ENCODE results near the gene ELFN2. TPM values are rescaled to one million over a fixed set of nuclear protein-coding genes. Genes with fewer than 3 reads are reported as not detected.

Gene ELFN2
- total RNA-seq, 3 donors from 2014 or later, result 0.03 to 0.33 (median 0.05) TPM

GRCh38 chr22:37346505-37346895, 80.8 kb downstream of the ELFN2 start:
- Mint-ChIP-seq H3K4me3 (no peak overlapping the region), H3K4me1 (ENCODE audit: low read depth) (peaks cover 2% of the 10 kb centered on the region), H3K9me3 (no peaks in the 10 kb centered on the region), H3K27me3 (ENCODE audit: low read depth) (peaks cover 5% of the 10 kb centered on the region), H3K36me3 (ENCODE audit: insufficient read depth) (no peaks in the 10 kb centered on the region)
- ATAC-seq (no peak), DNase-seq (no peak)

- ATAC-seq, result no peak
Observed at GRCh38 chr22:37345863-37346504, 81.3 kb downstream of the ELFN2 start.

GRCh38 chr22:37344735-37345449, 82.4 kb downstream of the ELFN2 start:
- DNase-seq (no peak), ATAC-seq (no peak)
- Mint-ChIP-seq H3K9me3 (no peaks in the 10 kb centered on the region), H3K4me3 (no peak overlapping the region), H3K36me3 (ENCODE audit: insufficient read depth) (no peaks in the 10 kb centered on the region), H3K4me1 (ENCODE audit: low read depth) (peaks cover 2% of the 10 kb centered on the region), H3K27me3 (ENCODE audit: low read depth) (peaks cover 5% of the 10 kb centered on the region)

More at GRCh38 chr22:37345863-37346504, 81.3 kb downstream of the ELFN2 start:
- no peaks in the 10 kb centered on the region for H3K9me3 Mint-ChIP-seq
- H3K4me1 Mint-ChIP-seq (ENCODE audit: low read depth), result peaks cover 2% of the 10 kb centered on the region
- DNase-seq, result no peak
- H3K4me3 Mint-ChIP-seq, result no peak overlapping the region
- peaks cover 5% of the 10 kb centered on the region for H3K27me3 Mint-ChIP-seq (ENCODE audit: low read depth)
- no peaks in the 10 kb centered on the region for H3K36me3 Mint-ChIP-seq (ENCODE audit: insufficient read depth)

GRCh38 chr22:37343863-37344734, 83.2 kb downstream of the ELFN2 start:
- Mint-ChIP-seq H3K9me3 (no peaks in the 10 kb centered on the region), H3K4me1 (ENCODE audit: low read depth) (peaks cover 2% of the 10 kb centered on the region), H3K36me3 (ENCODE audit: insufficient read depth) (no peaks in the 10 kb centered on the region), H3K4me3 (no peak overlapping the region), H3K27me3 (ENCODE audit: low read depth) (peaks cover 5% of the 10 kb centered on the region)
- DNase-seq (no peak), ATAC-seq (no peak)

GRCh38 chr22:37343348-37343747, 83.9 kb downstream of the ELFN2 start:
- ATAC-seq (no peak), DNase-seq (no peak)
- Mint-ChIP-seq H3K9me3 (no peaks in the 10 kb centered on the region), H3K4me3 (no peak overlapping the region), H3K36me3 (ENCODE audit: insufficient read depth) (no peaks in the 10 kb centered on the region), H3K4me1 (ENCODE audit: low read depth) (peaks cover 2% of the 10 kb centered on the region), H3K27me3 (ENCODE audit: low read depth) (peaks cover 7% of the 10 kb centered on the region)

GRCh38 chr22:37342065-37342464, 85.2 kb downstream of the ELFN2 start:
- Mint-ChIP-seq H3K4me3 (no peak overlapping the region), H3K9me3 (no peaks in the 10 kb centered on the region), H3K4me1 (ENCODE audit: low read depth) (peaks cover 2% of the 10 kb centered on the region), H3K27me3 (ENCODE audit: low read depth) (peaks cover 14% of the 10 kb centered on the region), H3K36me3 (ENCODE audit: insufficient read depth) (no peaks in the 10 kb centered on the region)
- no peak for DNase-seq
- no peak for ATAC-seq

GRCh38 chr22:37340331-37341262, 86.7 kb downstream of the ELFN2 start:
- Mint-ChIP-seq H3K36me3 (ENCODE audit: insufficient read depth) (no peaks in the 10 kb centered on the region), H3K9me3 (no peaks in the 10 kb centered on the region), H3K27me3 (ENCODE audit: low read depth) (peaks cover 24% of the 10 kb centered on the region), H3K4me1 (ENCODE audit: low read depth) (peaks cover 2% of the 10 kb centered on the region), H3K4me3 (no peak overlapping the region)
- ATAC-seq, result no peak
- no peak for DNase-seq

- H3K27me3 Mint-ChIP-seq (ENCODE audit: low read depth), result peaks cover 34% of the 10 kb centered on the region
- no peaks in the 10 kb centered on the region for H3K9me3 Mint-ChIP-seq
- DNase-seq (no peak), ATAC-seq (no peak)
- no peak overlapping the region for H3K4me3 Mint-ChIP-seq
- peaks cover 9% of the 10 kb centered on the region for H3K4me1 Mint-ChIP-seq (ENCODE audit: low read depth)
- H3K36me3 Mint-ChIP-seq (ENCODE audit: insufficient read depth), result no peaks in the 10 kb centered on the region
Observed at GRCh38 chr22:37338539-37339246, 88.6 kb downstream of the ELFN2 start.

GRCh38 chr22:37337204-37337943, 89.9 kb downstream of the ELFN2 start:
- no peak for ATAC-seq
- Mint-ChIP-seq H3K27me3 (ENCODE audit: low read depth) (peaks cover 43% of the 10 kb centered on the region), H3K36me3 (ENCODE audit: insufficient read depth) (no peaks in the 10 kb centered on the region), H3K4me3 (no peak overlapping the region), H3K4me1 (ENCODE audit: low read depth) (peaks cover 7% of the 10 kb centered on the region), H3K9me3 (no peaks in the 10 kb centered on the region)
- no peak for DNase-seq

GRCh38 chr22:37336579-37336978, 90.7 kb downstream of the ELFN2 start:
- ATAC-seq (no peak), DNase-seq (no peak)
- H3K4me1 Mint-ChIP-seq (ENCODE audit: low read depth), result peaks cover 6% of the 10 kb centered on the region
- H3K27me3 Mint-ChIP-seq (ENCODE audit: low read depth), result peaks cover 51% of the 10 kb centered on the region
- no peaks in the 10 kb centered on the region for H3K9me3 Mint-ChIP-seq
- H3K36me3 Mint-ChIP-seq (ENCODE audit: insufficient read depth), result no peaks in the 10 kb centered on the region
- no peak overlapping the region for H3K4me3 Mint-ChIP-seq

GRCh38 chr22:37335806-37336199, 91.5 kb downstream of the ELFN2 start:
- Mint-ChIP-seq H3K4me1 (ENCODE audit: low read depth) (peaks cover 6% of the 10 kb centered on the region), H3K27me3 (ENCODE audit: low read depth) (peaks cover 56% of the 10 kb centered on the region), H3K36me3 (ENCODE audit: insufficient read depth) (no peaks in the 10 kb centered on the region), H3K4me3 (no peak overlapping the region), H3K9me3 (no peaks in the 10 kb centered on the region)
- DNase-seq, result no peak
- no peak for ATAC-seq

GRCh38 chr22:37334859-37335805, 92.1 kb downstream of the ELFN2 start:
- Mint-ChIP-seq H3K36me3 (ENCODE audit: insufficient read depth) (no peaks in the 10 kb centered on the region), H3K27me3 (ENCODE audit: low read depth) (peaks cover 56% of the 10 kb centered on the region), H3K4me3 (no peak overlapping the region), H3K4me1 (ENCODE audit: low read depth) (peaks cover 6% of the 10 kb centered on the region), H3K9me3 (no peaks in the 10 kb centered on the region)
- ATAC-seq (peak; percentile 21 to 41), DNase-seq (no peak)
